PC-9 (cell line): Measurements from ENCODE around the gene APOM. TPM values are rescaled to one million over a fixed set of nuclear protein-coding genes. Genes with fewer than 3 reads are reported as not detected.

ENCODE experiments used
- BruUV-seq: library from RNA; stranded (reverse); fragments of 400-500 nt; replicated peaks from 2 replicates; lab custom pipeline; 2021; lab: Mats Ljungman, UMichigan
- CTCF ChIA-PET: fragments of 300-600 bp; sonication (Branson Sonifier 250); formaldehyde crosslinking; loops from one replicate; lab custom pipeline; 2022; ENCODE audit warnings: antibody characterized with exemption; lab: Charles Lee
- POLR2A ChIA-PET: fragments of 300-600 bp; sonication (Branson Sonifier 250); formaldehyde crosslinking; loops from one replicate; lab custom pipeline; 2022; ENCODE audit warnings: antibody characterized with exemption; ENCODE audit not compliant: unreplicated experiment; lab: Charles Lee
- DNase-seq, 2 experiments: peaks; one replicate each; pipeline versions ENCODE4 v3.0.0 to v3.0.0-alpha.2; 2015 to 2022; ENCODE audit warnings: mixed read lengths in 1 of 2
- H2AFZ ChIP-seq: fragments of 200-600 bp; sonication (generic); 2 replicates; pipeline ENCODE4 v1.8.1; 2017; ENCODE audit warnings: antibody characterized with exemption
- H3F3A ChIP-seq: fragments of 200-600 bp; sonication (generic); 2 replicates; pipeline ENCODE4 v1.8.1; 2017; ENCODE audit warnings: antibody characterized with exemption, mild to moderate bottlenecking, low read depth; ENCODE audit not compliant: insufficient read depth
- H3K27ac ChIP-seq: fragments of 200-600 bp; sonication (generic); 2 replicates; pipeline ENCODE4 v1.6.1; 2016; ENCODE audit warnings: mixed run types
- H3K27me3 ChIP-seq: fragments of 200-600 bp; sonication (generic); 2 replicates; pipeline ENCODE4 v1.6.1; 2016; ENCODE audit warnings: low read depth, mixed run types; ENCODE audit not compliant: insufficient read depth
- H3K36me3 ChIP-seq: fragments of 200-600 bp; sonication (generic); 2 replicates; pipeline ENCODE4 v1.6.1; 2016; ENCODE audit warnings: low read depth, mixed run types
- H3K4me1 ChIP-seq: fragments of 200-600 bp; sonication (generic); replicated peaks from 2 replicates; pipeline ENCODE4 v1.6.1; 2016; ENCODE audit warnings: mixed run types; ENCODE audit not compliant: insufficient read depth
- H3K4me2 ChIP-seq: fragments of 200-600 bp; sonication (generic); 2 replicates; pipeline ENCODE4 v1.6.1; 2017; ENCODE audit warnings: mixed run types
- H3K4me3 ChIP-seq: fragments of 200-600 bp; sonication (generic); 2 replicates; pipeline ENCODE4 v1.6.1; 2016; ENCODE audit warnings: mixed run types
- H3K79me2 ChIP-seq: fragments of 200-600 bp; sonication (generic); 2 replicates; pipeline ENCODE4 v1.6.1; 2017; ENCODE audit warnings: low read depth, mixed run types
- H3K9me2 ChIP-seq: fragments of 200-600 bp; sonication (generic); 2 replicates; pipeline ENCODE4 v1.8.1; 2017; ENCODE audit warnings: mild to moderate bottlenecking; ENCODE audit not compliant: insufficient read depth
- H3K9me3 ChIP-seq: fragments of 200-600 bp; sonication (generic); 2 replicates; pipeline ENCODE4 v1.8.1; 2016; ENCODE audit warnings: low read depth; ENCODE audit not compliant: insufficient read depth
- H4K20me1 ChIP-seq: fragments of 200-600 bp; sonication (generic); 2 replicates; pipeline ENCODE4 v1.8.1; 2017; ENCODE audit not compliant: insufficient read depth
- CTCF ChIP-seq: fragments of 200-600 bp; sonication (generic); conservative IDR thresholded peaks from 2 replicates; pipeline ENCODE4 v1.6.1; 2017; ENCODE audit warnings: mixed run types, antibody characterized with exemption, mild to moderate bottlenecking, moderate library complexity
- EZH2 ChIP-seq: fragments of 200-600 bp; sonication (generic); IDR thresholded peaks from 2 replicates; pipeline ENCODE4 v1.8.0; 2017; ENCODE audit warnings: antibody characterized with exemption, low read depth
- intact Hi-C: fragments of 100-400 bp; cut with micrococcal nuclease; formaldehyde crosslinking; loops from one replicate; pipeline ENCODE4 v1.10.0; 2022; ENCODE audit not compliant: unreplicated experiment
- total RNA-seq: library from RNA; stranded (reverse); gene quantifications from 2 replicates; pipeline ENCODE4 v1.2.3, GENCODE V29; 2021

The APOM gene
- total RNA-seq, 1 experiment from 2014 or later = 2.9 TPM

- POLR2A ChIA-PET = no interaction called here
- Histone ChIP-seq H3K9me3 (no peaks in the 10 kb centered on the region), H3K9me2 (no peaks in the 10 kb centered on the region), H3K4me1 (peaks cover 14% of the 10 kb centered on the region), H2AFZ (no peak overlapping the region), H3K4me3 (no peak overlapping the region), H3F3A (no peaks in the 10 kb centered on the region), H3K27ac (no peak overlapping the region), H3K79me2 (peaks cover 25% of the 10 kb centered on the region), H3K27me3 (no peaks in the 10 kb centered on the region), H3K36me3 (peaks cover 6% of the 10 kb centered on the region; the same call in 1 of the 2 replicates), H4K20me1 (no peaks in the 10 kb centered on the region; the same call in 1 of the 2 replicates), H3K4me2 (no peak overlapping the region)
- CTCF ChIA-PET = interaction anchor here (0.6 kb wide), 1 partner anchor 155 kb away, joined by 3 read pairs; the partner anchor contains the start of gene ATP6V1G2
- TF ChIP-seq EZH2 = no peak
- no peak for TF ChIP-seq CTCF
- BruUV-seq = no TSS peak
- no peak for DNase-seq
- intact Hi-C loops = no loop called here
Measured at GRCh38 chr6:31700740-31701401, 45.2 kb downstream of the APOM start.

GRCh38 chr6:31701666-31702404 is 46.1 kb downstream of the APOM start:
- Histone ChIP-seq H3K36me3 (peaks cover 4% of the 10 kb centered on the region; the same call in 1 of the 2 replicates), H3K27ac (peak overlapping the region; percentile 77; the same call in 1 of the 2 replicates), H3K4me3 (peak overlapping the region; percentile 83), H3K9me3 (no peaks in the 10 kb centered on the region), H3F3A (no peaks in the 10 kb centered on the region), H3K4me2 (peak overlapping the region; percentile 97), H3K27me3 (no peaks in the 10 kb centered on the region), H3K9me2 (no peaks in the 10 kb centered on the region), H4K20me1 (no peaks in the 10 kb centered on the region; the same call in 1 of the 2 replicates), H2AFZ (peak overlapping the region; percentile 88), H3K79me2 (peaks cover 25% of the 10 kb centered on the region), H3K4me1 (peaks cover 14% of the 10 kb centered on the region)
- intact Hi-C loops = loop anchor here (2.0 kb wide), 2 partner anchors 37 to 49 kb away; partner anchors contain the start of gene BAG6
- DNase-seq = no peak
- POLR2A ChIA-PET = interaction anchor here (0.5 to 0.7 kb wide), 3 partner anchors 37 to 125 kb away, joined by 4 to 7 read pairs (median 5); partner anchors contain the start of gene HSPA1B
- BruUV-seq = no TSS peak
- no peak for TF ChIP-seq EZH2
- TF ChIP-seq CTCF = no peak
- CTCF ChIA-PET = interaction anchor here (0.6 kb wide), 1 partner anchor 156 kb away, joined by 3 read pairs; the partner anchor contains the start of gene ATP6V1G2

GRCh38 chr6:31702405-31702818 is 46.7 kb downstream of the APOM start:
- no peak for DNase-seq
- ChIA-PET CTCF (no interaction called here), POLR2A (interaction anchor here (0.5 to 0.7 kb wide), 4 partner anchors 36 to 488 kb away, joined by 4 to 7 read pairs (median 4); partner anchors contain the start of genes HSPA1B and PBX2)
- peak overlapping the region; percentile 77 for H3K27ac ChIP-seq
- peak overlapping the region; percentile 88 for H2AFZ ChIP-seq
- peaks cover 25% of the 10 kb centered on the region for H3K79me2 ChIP-seq
- 0 out of 2 replicates have a peak, but pooled peaks cover 3% of the 10 kb centered on the region for H3K36me3 ChIP-seq
- no peak for TF ChIP-seq EZH2
- no peak for TF ChIP-seq CTCF
- no peaks in the 10 kb centered on the region for H3K27me3 ChIP-seq
- H3K4me3 ChIP-seq = peak overlapping the region; percentile 83
- H3K4me1 ChIP-seq = peaks cover 14% of the 10 kb centered on the region
- no peaks in the 10 kb centered on the region for H3F3A ChIP-seq
- H3K4me2 ChIP-seq = peak overlapping the region; percentile 97
- no peaks in the 10 kb centered on the region for H3K9me2 ChIP-seq
- BruUV-seq = no TSS peak
- intact Hi-C loops = loop anchor here (2.0 kb wide), 2 partner anchors 36 to 50 kb away; partner anchors contain the start of gene BAG6
- H4K20me1 ChIP-seq = no peaks in the 10 kb centered on the region; the same call in 1 of the 2 replicates
- no peaks in the 10 kb centered on the region for H3K9me3 ChIP-seq
